Peyer's patch (tissue), 4 donors: ENCODE measurements around the gene IL17RD. TPM values are rescaled to one million over a fixed set of nuclear protein-coding genes. Genes with fewer than 3 reads are reported as not detected.

Experiments
- DNase-seq, 3 donors: peaks; one replicate each; pipeline ENCODE4 v3.0.0-alpha.2; 2017 to 2019
- H3K27ac ChIP-seq, 4 donors: fragments of 200-600 bp; sonication (generic); one replicate each; pipeline ENCODE4 v1.5.1; 2016 to 2019
- H3K27me3 ChIP-seq, 2 donors: fragments of 200-600 bp; sonication (generic); one replicate each; pipeline ENCODE4 v1.5.1; 2019
- H3K36me3 ChIP-seq, 3 donors: fragments of 200-600 bp; sonication (generic); one replicate each; pipeline ENCODE4 v1.5.1; 2016 to 2019
- H3K4me1 ChIP-seq, 4 donors: fragments of 200-600 bp; sonication (generic); one replicate each; pipeline ENCODE4 v1.5.1; 2016 to 2019
- H3K4me3 ChIP-seq, 4 donors: fragments of 200-600 bp; sonication (generic); 1 replicate in 3 of 4; 2 replicates in 1 of 4; pipeline ENCODE4 v1.5.1; 2016 to 2019; ENCODE audit warnings: mild to moderate bottlenecking in 1 of 4
- H3K9me3 ChIP-seq, 4 donors: fragments of 200-600 bp; sonication (generic); one replicate each; pipeline ENCODE4 v1.5.1; 2016 to 2019; ENCODE audit warnings: mild to moderate bottlenecking in 1 of 4
- POLR2A ChIP-seq, 2 donors: fragments of 450-650 bp; IDR thresholded peaks; one replicate each; pipeline ENCODE4 v1.5.1; 2017; ENCODE audit warnings: antibody characterized with exemption in 2 of 2, mild to moderate bottlenecking in 2 of 2, moderate library complexity in 2 of 2
- total RNA-seq, 4 donors: library from RNA; depleted of rRNA; stranded (reverse); fragments of >200 nt; gene quantifications; one replicate each; pipeline ENCODE4 v1.1.0, GENCODE V29; 2016
- TF ChIP-seq, protein P1 (sequence below), 6 experiments: fragments of 450-650 bp in 4 of 6; fragments of 200-600 bp in 2 of 6; sonication (generic) in 1 of 6; IDR thresholded peaks; one replicate each; pipeline ENCODE4 v1.5.1; 2017 to 2019; ENCODE audit warnings: antibody characterized with exemption in 6 of 6, mild to moderate bottlenecking in 3 of 6, moderate library complexity in 1 of 6

Gene IL17RD
- total RNA-seq, 4 donors from 2014 or later, result 0.88 to 5.8 (median 2.1) TPM

DNA sequence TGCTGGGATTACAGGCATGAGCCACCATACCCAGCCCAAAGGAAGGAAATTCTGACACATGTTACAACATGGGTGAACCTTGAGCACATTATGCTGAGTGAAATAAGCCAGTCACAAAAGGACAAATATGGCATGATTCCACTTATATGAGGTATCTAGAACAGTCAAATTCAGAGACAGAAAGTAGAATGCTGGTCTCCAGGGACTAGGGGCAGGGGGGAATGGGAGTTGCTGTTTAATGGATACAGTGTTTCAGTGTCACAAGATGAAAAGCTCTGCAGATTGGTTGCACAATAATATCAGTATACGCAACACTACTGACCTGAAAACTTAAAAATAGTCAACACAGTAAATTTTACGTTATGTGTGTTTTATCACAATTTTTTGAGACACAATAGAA lies 100.6 kb downstream of the IL17RD start:
- Histone ChIP-seq H3K9me3 (no peaks in the 10 kb centered on the region), H3K4me1 (peaks cover 0 to 16% (median 0%) of the 10 kb centered on the region in 4 donors), H3K36me3 (no peaks in the 10 kb centered on the region), H3K4me3 (no peak overlapping the region), H3K27me3 (no peaks in the 10 kb centered on the region), H3K27ac (no peak overlapping the region)
- no peak for TF ChIP-seq POLR2A (IDR thresholded peaks at IDR 0.05)
- TF ChIP-seq, protein P1, sequence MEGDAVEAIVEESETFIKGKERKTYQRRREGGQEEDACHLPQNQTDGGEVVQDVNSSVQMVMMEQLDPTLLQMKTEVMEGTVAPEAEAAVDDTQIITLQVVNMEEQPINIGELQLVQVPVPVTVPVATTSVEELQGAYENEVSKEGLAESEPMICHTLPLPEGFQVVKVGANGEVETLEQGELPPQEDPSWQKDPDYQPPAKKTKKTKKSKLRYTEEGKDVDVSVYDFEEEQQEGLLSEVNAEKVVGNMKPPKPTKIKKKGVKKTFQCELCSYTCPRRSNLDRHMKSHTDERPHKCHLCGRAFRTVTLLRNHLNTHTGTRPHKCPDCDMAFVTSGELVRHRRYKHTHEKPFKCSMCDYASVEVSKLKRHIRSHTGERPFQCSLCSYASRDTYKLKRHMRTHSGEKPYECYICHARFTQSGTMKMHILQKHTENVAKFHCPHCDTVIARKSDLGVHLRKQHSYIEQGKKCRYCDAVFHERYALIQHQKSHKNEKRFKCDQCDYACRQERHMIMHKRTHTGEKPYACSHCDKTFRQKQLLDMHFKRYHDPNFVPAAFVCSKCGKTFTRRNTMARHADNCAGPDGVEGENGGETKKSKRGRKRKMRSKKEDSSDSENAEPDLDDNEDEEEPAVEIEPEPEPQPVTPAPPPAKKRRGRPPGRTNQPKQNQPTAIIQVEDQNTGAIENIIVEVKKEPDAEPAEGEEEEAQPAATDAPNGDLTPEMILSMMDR (IDR thresholded peaks at IDR 0.05), result no peak
- no peak for DNase-seq

DNA sequence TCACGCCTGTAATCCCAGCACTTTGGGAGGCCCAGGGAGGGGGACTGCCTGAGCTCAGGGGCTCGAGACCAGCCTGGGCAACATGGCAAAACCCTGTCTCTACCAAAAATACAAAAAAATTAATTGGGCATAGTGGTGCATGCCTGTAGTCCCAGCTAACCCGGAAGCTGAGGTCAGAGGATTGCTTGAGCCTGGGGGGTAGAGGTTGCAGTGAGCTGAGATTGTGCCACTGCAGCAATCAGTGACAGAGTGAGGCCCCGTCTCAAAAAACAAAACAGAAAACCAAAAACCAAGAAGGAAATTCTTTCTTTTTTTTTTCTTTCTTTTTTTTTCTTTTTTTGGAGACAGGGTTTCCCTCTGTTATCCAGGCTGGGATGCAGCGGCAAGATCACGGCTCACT lies 101.2 kb downstream of the IL17RD start:
- Histone ChIP-seq H3K27ac (no peak overlapping the region), H3K27me3 (no peaks in the 10 kb centered on the region), H3K4me3 (no peak overlapping the region), H3K9me3 (no peaks in the 10 kb centered on the region), H3K36me3 (no peaks in the 10 kb centered on the region), H3K4me1 (peaks cover 0 to 16% (median 0%) of the 10 kb centered on the region in 4 donors)
- no peak for DNase-seq
- TF ChIP-seq, protein P1 (IDR thresholded peaks at IDR 0.05), result no peak
- TF ChIP-seq POLR2A (IDR thresholded peaks at IDR 0.05), result no peak

DNA sequence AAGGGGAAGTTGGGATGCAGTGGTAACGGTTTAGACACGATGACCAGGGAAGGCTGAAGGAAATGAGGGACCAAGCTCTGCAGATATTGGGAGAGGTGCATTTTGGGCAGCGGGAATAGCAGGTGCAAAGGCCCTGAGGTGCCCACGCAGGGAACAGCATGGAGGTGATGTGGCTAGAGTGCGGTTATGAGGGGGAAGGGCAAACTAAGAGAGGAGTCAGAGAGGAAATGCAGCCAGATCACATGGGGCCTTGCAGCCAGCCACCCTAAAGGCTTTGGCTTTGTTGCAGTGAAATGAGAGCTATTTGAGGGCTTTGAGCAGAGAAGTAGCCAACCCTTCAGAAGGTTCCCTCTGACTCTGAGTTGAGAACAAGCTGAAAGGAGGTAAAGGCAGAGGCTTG lies 102.1 kb downstream of the IL17RD start:
- Histone ChIP-seq H3K36me3 (no peaks in the 10 kb centered on the region), H3K4me1 (peaks cover 0 to 16% (median 0%) of the 10 kb centered on the region in 4 donors), H3K27me3 (no peaks in the 10 kb centered on the region), H3K27ac (no peak overlapping the region), H3K9me3 (no peaks in the 10 kb centered on the region), H3K4me3 (no peak overlapping the region)
- TF ChIP-seq, protein P1 (IDR thresholded peaks at IDR 0.05), result no peak
- TF ChIP-seq POLR2A (IDR thresholded peaks at IDR 0.05), result no peak
- DNase-seq, result no peak

DNA sequence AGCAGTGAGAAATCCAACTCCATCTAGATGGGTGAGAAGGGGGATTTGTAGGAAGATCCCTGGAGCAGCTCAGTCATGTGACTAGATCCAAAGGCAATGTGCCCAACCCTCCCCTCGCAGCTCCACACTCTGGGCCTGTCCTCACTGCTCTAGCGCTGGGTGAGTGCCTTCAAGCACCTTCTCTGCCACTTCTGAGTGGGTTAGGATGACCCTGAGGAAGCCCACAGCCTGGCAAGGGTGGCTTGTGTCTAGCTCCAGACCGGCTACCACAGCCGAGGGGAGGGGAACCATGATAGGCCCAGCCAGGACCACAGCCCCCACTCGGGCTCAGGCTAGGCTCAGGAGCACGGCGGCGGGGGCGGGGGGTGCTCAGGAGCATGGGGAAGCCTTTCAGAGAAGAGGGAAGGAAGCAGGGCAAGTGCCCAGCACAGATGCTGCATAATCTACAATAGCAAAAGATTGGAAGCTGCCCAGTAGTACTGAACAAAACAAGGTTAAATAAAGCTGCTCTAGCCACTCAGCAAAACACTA lies 103.0 kb downstream of the IL17RD start:
- no peak for TF ChIP-seq POLR2A (IDR thresholded peaks at IDR 0.05)
- TF ChIP-seq, protein P1 (IDR thresholded peaks at IDR 0.05), result no peak
- no peak for DNase-seq
- peak overlapping the region in 2 of 4 donors; percentile 17 to 64 for H3K27ac ChIP-seq
- no peaks in the 10 kb centered on the region for H3K27me3 ChIP-seq
- H3K4me1 ChIP-seq, result peaks cover 0 to 16% (median 0%) of the 10 kb centered on the region in 4 donors
- H3K36me3 ChIP-seq, result no peaks in the 10 kb centered on the region
- no peak overlapping the region for H3K4me3 ChIP-seq
- H3K9me3 ChIP-seq, result no peaks in the 10 kb centered on the region

DNA sequence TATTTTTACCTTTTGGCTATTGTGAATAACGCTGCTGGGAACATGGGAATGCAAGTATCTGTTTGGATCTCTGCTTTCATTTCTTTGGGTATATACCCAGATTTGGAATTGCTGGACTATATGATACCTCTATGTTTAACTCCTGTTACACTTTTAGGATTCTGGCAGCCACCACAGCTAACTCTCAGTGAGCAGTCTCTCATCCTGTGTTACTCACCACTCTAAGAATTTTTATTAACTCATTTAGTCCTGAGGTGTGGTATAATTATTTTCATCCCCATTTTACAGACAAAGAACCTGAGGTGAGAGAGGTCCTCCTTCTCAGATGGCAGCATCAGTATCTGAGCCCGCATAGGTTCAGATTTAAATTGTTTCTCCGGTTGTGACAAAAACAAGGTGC lies 103.6 kb downstream of the IL17RD start:
- H3K4me1 ChIP-seq, result peaks cover 0 to 16% (median 0%) of the 10 kb centered on the region in 4 donors
- peak overlapping the region in 1 of 4 donors; percentile 64 for H3K27ac ChIP-seq
- no peaks in the 10 kb centered on the region for H3K9me3 ChIP-seq
- H3K4me3 ChIP-seq, result no peak overlapping the region
- no peak for TF ChIP-seq POLR2A (IDR thresholded peaks at IDR 0.05)
- TF ChIP-seq, protein P1 (IDR thresholded peaks at IDR 0.05), result no peak
- DNase-seq, result no peak
- H3K27me3 ChIP-seq, result no peaks in the 10 kb centered on the region
- no peaks in the 10 kb centered on the region for H3K36me3 ChIP-seq
